ENCODE data around the gene GOLGA6B. TPM values are rescaled to one million over a fixed set of nuclear protein-coding genes. Genes with fewer than 3 reads are reported as not detected.

Gene GOLGA6B
- total and polyA plus RNA-seq, 8 donors: not detected

DNA sequence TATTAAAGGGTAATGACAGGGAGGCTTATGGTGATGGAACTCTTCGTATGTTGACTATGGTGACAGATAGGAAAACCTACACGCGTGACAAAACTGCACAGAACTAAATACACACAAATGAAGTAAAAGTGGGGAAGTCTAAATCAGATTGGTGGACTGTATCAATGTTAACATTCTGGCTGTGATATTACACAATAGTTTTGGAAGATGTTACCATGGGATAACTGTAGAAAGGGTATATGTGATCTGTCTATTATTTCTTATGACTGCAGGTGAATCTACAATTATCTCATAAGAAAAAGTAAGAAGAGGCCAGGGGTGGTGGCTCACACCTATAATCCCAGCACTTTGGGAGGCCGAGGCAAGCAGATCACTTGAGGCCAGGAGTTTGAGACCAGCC is 22.3 kb downstream of the GOLGA6B start:
- WGBS, 5 donors: 88 to 94% (median 92%) methylated on average over 4 of the region's 4 CpGs
- no peak for DNase-seq
- no peak for TF ChIP-seq CTCF (IDR thresholded peaks at IDR 0.05)
- no peak for TF ChIP-seq EP300 (IDR thresholded peaks at IDR 0.05)
- no peak for TF ChIP-seq POLR2AphosphoS5 (IDR thresholded peaks at IDR 0.05)
- Histone ChIP-seq H3K27ac (no peak overlapping the region), H3K4me1 (no peaks in the 10 kb centered on the region), H3K9me3 (no peaks in the 10 kb centered on the region), H3K4me3 (no peak overlapping the region), H3K36me3 (no peaks in the 10 kb centered on the region), H3K27me3 (peaks cover 0 to 67% (median 15%) of the 10 kb centered on the region in 3 donors)
- intact Hi-C loops (cut with DNase I; ENCODE audit: low total_unique reads): loop anchor here (10.0 kb wide), 1 partner anchor 52 kb away; no protein-coding TSS in a partner anchor

DNA sequence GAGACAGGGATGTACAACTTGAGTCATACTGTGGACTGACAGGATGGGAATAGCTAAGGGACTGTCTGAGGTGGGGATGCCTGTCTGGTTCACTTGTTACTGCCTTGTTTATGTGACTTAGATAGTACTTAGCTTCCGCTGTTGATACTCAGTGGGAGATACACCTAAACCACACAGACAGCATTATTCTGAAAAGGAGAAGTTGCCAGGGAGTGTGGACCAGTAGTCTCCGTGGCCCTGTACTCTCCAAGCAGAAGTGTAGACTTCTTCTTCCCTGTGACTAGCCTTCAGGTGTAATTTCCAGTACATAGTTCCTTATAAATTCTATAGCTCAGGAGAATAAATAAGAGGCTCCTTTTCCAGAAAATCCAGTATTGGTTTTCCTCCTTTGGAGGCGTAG is 26.4 kb downstream of the GOLGA6B start:
- Histone ChIP-seq H3K4me1 (peaks cover 4 to 9% (median 7%) of the 10 kb centered on the region in 4 donors), H3K36me3 (no peaks in the 10 kb centered on the region), H3K9me3 (no peaks in the 10 kb centered on the region), H3K4me3 (no peak overlapping the region), H3K27ac (no peak overlapping the region), H3K27me3 (peaks cover 0 to 35% (median 9%) of the 10 kb centered on the region in 3 donors)
- intact Hi-C loops (cut with DNase I; ENCODE audit: low total_unique reads): no loop called here
- WGBS, 5 donors: 50 to 68% (median 56%) methylated on average over 3 of the region's 3 CpGs
- no peak for TF ChIP-seq EP300 (IDR thresholded peaks at IDR 0.05)
- DNase-seq: no peak

GRCh38 chr15:72682772-72683171 is 28.3 kb downstream of the GOLGA6B start:
- peaks cover 8 to 22% (median 18%) of the 10 kb centered on the region in 4 donors for H3K4me1 ChIP-seq
- no peaks in the 10 kb centered on the region for H3K36me3 ChIP-seq
- 91 to 94% (median 92%) methylated on average over 3 of the region's 3 CpGs for WGBS, 5 donors
- peaks cover 0 to 18% (median 4%) of the 10 kb centered on the region in 3 donors for H3K27me3 ChIP-seq
- no peak overlapping the region for H3K27ac ChIP-seq
- no peaks in the 10 kb centered on the region for H3K9me3 ChIP-seq
- TF ChIP-seq POLR2A (IDR thresholded peaks at IDR 0.05) (no peak), CTCF (IDR thresholded peaks at IDR 0.05) (no peak), POLR2AphosphoS5 (IDR thresholded peaks at IDR 0.05) (no peak), EP300 (IDR thresholded peaks at IDR 0.05) (no peak)
- intact Hi-C loops (cut with DNase I; ENCODE audit: low total_unique reads): no loop called here
- no peak for DNase-seq
- no peak overlapping the region for H3K4me3 ChIP-seq

- Histone ChIP-seq H3K4me3 (peak overlapping the region; percentile 55 to 76 (median 73)), H3K27ac (peak overlapping the region; percentile 87 to 99 (median 91)), H3K4me1 (peaks cover 8 to 22% (median 18%) of the 10 kb centered on the region in 4 donors), H3K9me3 (no peaks in the 10 kb centered on the region), H3K27me3 (peaks cover 0 to 5% (median 0%) of the 10 kb centered on the region in 3 donors), H3K36me3 (no peaks in the 10 kb centered on the region)
- WGBS, 5 donors: 12 to 28% (median 15%) methylated on average over 23 of the region's 23 CpGs
- no peak for DNase-seq
- intact Hi-C loops (cut with DNase I; ENCODE audit: low total_unique reads): no loop called here
- no peak for TF ChIP-seq CTCF (IDR thresholded peaks at IDR 0.05)
- TF ChIP-seq EP300 (IDR thresholded peaks at IDR 0.05): no peak
- no peak for TF ChIP-seq POLR2A (IDR thresholded peaks at IDR 0.05)
- TF ChIP-seq POLR2AphosphoS5 (IDR thresholded peaks at IDR 0.05): no peak
These were observed 30.9 kb downstream of the GOLGA6B start for GRCh38 chr15:72685301-72685924.
